GM12865 (cell line): Measurements from ENCODE around the gene DYNLRB1.

Source experiments
- DNase-seq: peaks from one replicate; pipeline ENCODE4 v3.0.0; 2010; ENCODE audit warnings: low read depth
- H3K4me3 ChIP-seq: 2 replicates; pipeline ENCODE4 v1.5.1; 2011; ENCODE audit warnings: mild to moderate bottlenecking, low read depth, low read length, control low read depth
- CTCF ChIP-seq: IDR thresholded peaks from 2 replicates; pipeline ENCODE4 v1.5.1; 2011; ENCODE audit warnings: low read length, control low read depth, low read depth, inconsistent platforms; ENCODE audit not compliant: insufficient read depth; ENCODE audit errors: missing control alignments

Gene DYNLRB1

GRCh38 chr20:34530342-34530741, 14.1 kb downstream of the DYNLRB1 start:
- DNase-seq = no peak
- H3K4me3 ChIP-seq = no peak overlapping the region
- no peak for TF ChIP-seq CTCF

- no peak for TF ChIP-seq CTCF
- DNase-seq = no peak
- no peak overlapping the region for H3K4me3 ChIP-seq
These were observed 15.5 kb downstream of the DYNLRB1 start for GRCh38 chr20:34531608-34532265.

GRCh38 chr20:34532320-34532719, 16.1 kb downstream of the DYNLRB1 start:
- no peak for DNase-seq
- H3K4me3 ChIP-seq = no peak overlapping the region
- no peak for TF ChIP-seq CTCF

GRCh38 chr20:34532756-34533155, 16.5 kb downstream of the DYNLRB1 start:
- no peak for TF ChIP-seq CTCF
- DNase-seq = no peak
- H3K4me3 ChIP-seq = no peak overlapping the region

GRCh38 chr20:34534391-34535165, 18.4 kb downstream of the DYNLRB1 start:
- TF ChIP-seq CTCF = no peak
- no peak overlapping the region for H3K4me3 ChIP-seq
- no peak for DNase-seq

- TF ChIP-seq CTCF = no peak
- H3K4me3 ChIP-seq = no peak overlapping the region
- DNase-seq = no peak
These were observed 19.1 kb downstream of the DYNLRB1 start for GRCh38 chr20:34535301-34535840.
